Measurements from ENCODE around the gene ZNF474. TPM values are rescaled to one million over a fixed set of nuclear protein-coding genes. Genes with fewer than 3 reads are reported as not detected.

The ZNF474 gene
- total and polyA plus RNA-seq, 2 donors (not counting 1 experiment from before 2014, with no cell fraction given) = 0.12 TPM; not detected in 1

DNA sequence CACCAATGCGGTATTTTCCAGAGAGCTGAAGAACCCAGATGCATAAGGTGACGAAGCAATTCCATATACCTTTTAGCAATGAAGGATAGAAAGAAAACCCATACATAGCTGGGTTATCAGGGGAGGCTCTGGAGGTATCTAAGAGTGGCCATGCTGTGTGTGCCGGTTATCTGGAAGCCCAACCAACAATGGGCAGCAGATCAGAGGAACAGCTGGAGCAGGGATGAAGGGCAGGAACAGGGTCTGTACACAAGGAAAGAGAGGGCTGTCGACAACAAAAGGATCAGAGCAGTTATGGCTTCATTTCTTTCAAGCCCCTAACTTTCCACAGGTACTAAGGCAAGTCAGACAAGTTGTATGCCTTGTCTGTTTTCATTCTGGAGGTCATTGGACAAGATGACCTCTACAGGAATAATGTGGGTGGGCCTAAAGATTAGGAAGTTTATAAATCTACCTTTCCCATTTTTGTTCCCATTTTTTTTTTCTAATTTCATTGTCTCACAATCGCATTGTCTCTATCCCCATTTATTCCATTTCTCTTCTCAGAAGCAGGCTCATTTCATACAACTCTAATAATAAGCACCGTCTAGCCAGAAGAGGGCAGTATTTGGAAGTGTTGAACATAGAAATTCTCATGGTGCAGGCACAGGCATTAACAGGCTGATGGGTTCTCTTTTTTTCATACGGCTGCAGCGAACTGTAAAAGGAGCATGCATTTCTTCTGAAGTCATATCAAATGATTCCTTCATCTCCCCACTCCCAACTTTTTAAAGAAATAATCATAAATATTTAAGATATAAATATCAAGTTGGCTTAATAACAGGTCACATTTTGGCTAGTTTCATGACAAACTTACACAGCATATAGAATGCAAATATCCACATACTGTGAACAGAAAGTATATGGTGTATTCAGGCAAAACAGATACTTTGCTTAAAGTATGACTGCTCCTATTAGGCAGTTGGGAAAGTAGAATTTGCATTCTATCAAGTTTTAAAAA lies 63.5 kb downstream of the ZNF474 start:
- Mint-ChIP-seq H3K27ac (no peak overlapping the region), H3K4me1 (no peaks in the 10 kb centered on the region), H3K9me3 (ENCODE audit: insufficient read depth) (no peaks in the 10 kb centered on the region), H3K27me3 (peaks cover 23% of the 10 kb centered on the region), H3K4me3 (no peak overlapping the region)
- CTCF ChIA-PET = interaction anchor here (0.7 kb wide), 1 partner anchor 13 kb away, joined by 3 read pairs; no protein-coding TSS in a partner anchor
- no peaks in the 10 kb centered on the region for H3K79me2 ChIP-seq (ENCODE audit: control insufficient read depth, insufficient read depth, low read length)
- no peaks in the 10 kb centered on the region for H3K9me3 ChIP-seq (ENCODE audit: control extremely low read depth in 1 of 3, control insufficient read depth in 2 of 3, insufficient read depth in 1 of 3, low read length in 2 of 3)
- intact Hi-C loops (cut with micrococcal nuclease) = loop anchor here (10.0 kb wide), 2 partner anchors 1152 to 1422 kb away; no protein-coding TSS in a partner anchor
- H4K20me1 ChIP-seq (ENCODE audit: control insufficient read depth, insufficient read depth, low read length, poor library complexity, severe bottlenecking) = no peaks in the 10 kb centered on the region
- POLR2A ChIA-PET = no interaction called here
- H3K4me3 ChIP-seq (ENCODE audit: control extremely low read depth in 1 of 5, extremely low read depth in 1 of 5, insufficient read depth in 1 of 5, low read depth in 2 of 5, low read length in 4 of 5) = no peak overlapping the region
- no peaks in the 10 kb centered on the region for H3K27me3 ChIP-seq (replicated peaks in 1 of 4; ENCODE audit: control extremely low read depth in 1 of 4, control insufficient read depth in 3 of 4, insufficient read depth in 4 of 4, low read length in 3 of 4)
- no peaks in the 10 kb centered on the region for H3K4me1 ChIP-seq (ENCODE audit: control insufficient read depth in 2 of 2, insufficient read depth in 2 of 2, low read length in 2 of 2)
- no peaks in the 10 kb centered on the region for H3K36me3 ChIP-seq (replicated peaks in 1 of 2; ENCODE audit: control extremely low read depth in 1 of 2, control insufficient read depth in 1 of 2, extremely low read depth in 1 of 2, insufficient read depth in 2 of 2, low read length in 1 of 2)
- no peak overlapping the region for H2AFZ ChIP-seq (ENCODE audit: insufficient read depth, low read depth, low read length, poor library complexity, severe bottlenecking)
- TF ChIP-seq EZH2 (IDR thresholded peaks at IDR 0.05; ENCODE audit: borderline replicate concordance, insufficient read depth, low read depth, low read length, poor library complexity, severe bottlenecking) = no peak
- TF ChIP-seq, protein P1, sequence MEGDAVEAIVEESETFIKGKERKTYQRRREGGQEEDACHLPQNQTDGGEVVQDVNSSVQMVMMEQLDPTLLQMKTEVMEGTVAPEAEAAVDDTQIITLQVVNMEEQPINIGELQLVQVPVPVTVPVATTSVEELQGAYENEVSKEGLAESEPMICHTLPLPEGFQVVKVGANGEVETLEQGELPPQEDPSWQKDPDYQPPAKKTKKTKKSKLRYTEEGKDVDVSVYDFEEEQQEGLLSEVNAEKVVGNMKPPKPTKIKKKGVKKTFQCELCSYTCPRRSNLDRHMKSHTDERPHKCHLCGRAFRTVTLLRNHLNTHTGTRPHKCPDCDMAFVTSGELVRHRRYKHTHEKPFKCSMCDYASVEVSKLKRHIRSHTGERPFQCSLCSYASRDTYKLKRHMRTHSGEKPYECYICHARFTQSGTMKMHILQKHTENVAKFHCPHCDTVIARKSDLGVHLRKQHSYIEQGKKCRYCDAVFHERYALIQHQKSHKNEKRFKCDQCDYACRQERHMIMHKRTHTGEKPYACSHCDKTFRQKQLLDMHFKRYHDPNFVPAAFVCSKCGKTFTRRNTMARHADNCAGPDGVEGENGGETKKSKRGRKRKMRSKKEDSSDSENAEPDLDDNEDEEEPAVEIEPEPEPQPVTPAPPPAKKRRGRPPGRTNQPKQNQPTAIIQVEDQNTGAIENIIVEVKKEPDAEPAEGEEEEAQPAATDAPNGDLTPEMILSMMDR (IDR thresholded peaks at IDR 0.05) = peak; percentile 54
- DNase-seq (peak; percentile 26), ATAC-seq (ENCODE audit: low read depth) (no peak)
- no peak overlapping the region for H3K27ac ChIP-seq (ENCODE audit: low read length in 2 of 2)
- no peak overlapping the region for H3K9ac ChIP-seq (ENCODE audit: low read length)
- H3K4me2 ChIP-seq (replicated peaks; ENCODE audit: low read depth, low read length, poor library complexity, severe bottlenecking) = no peak overlapping the region
- 60% methylated on average over 2 of the region's 8 CpGs for WGBS (ENCODE audit: insufficient coverage)

Data from B cell (primary cell).